GM18861 (cell line): ENCODE measurements around the gene HOXA3.

Experiments
- ATAC-seq: cut with Tn5 transposase; IDR thresholded peaks from one replicate; pipeline ENCODE4 v1.9.1; 2021; ENCODE audit not compliant: unreplicated experiment

Gene HOXA3

DNA sequence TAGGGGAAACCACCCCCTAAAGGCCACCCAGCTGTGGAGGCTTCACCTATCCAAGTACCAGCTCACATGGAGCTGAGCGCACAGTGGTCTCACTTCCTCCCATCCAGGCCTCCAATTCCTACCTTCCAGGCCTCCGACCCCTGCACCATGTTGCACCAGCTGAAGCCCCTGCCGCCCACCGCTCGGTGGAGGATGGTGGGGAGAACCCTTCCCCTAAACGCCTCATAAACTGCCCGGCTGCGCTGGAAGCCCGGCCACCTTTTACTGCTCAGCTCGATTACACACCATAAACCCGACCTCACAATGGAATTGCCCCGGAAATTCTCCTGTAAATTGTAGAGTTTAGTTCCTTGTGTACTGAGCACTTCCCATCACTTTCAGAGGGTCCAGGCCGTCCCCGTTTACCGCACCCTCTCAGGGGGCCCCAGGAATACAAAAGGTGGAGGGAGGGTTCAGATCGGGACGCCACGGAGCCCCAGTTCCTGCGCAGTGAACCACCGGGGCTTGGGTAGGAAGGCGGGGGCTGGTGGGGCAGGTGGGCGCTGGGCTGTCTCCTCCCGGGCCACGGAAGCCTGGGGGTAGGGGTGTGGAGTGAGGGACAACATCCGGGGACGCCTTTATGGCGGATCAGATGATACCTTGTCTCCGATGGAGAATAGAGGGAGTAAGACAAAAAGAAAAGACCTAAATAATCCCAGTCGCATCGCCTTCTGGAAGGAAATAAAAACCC is 5.5 kb upstream of the HOXA3 start:
- ATAC-seq = no peak

GRCh38 chr7:27156916-27157701 is 4.7 kb upstream of the HOXA3 start:
- no peak for ATAC-seq

DNA sequence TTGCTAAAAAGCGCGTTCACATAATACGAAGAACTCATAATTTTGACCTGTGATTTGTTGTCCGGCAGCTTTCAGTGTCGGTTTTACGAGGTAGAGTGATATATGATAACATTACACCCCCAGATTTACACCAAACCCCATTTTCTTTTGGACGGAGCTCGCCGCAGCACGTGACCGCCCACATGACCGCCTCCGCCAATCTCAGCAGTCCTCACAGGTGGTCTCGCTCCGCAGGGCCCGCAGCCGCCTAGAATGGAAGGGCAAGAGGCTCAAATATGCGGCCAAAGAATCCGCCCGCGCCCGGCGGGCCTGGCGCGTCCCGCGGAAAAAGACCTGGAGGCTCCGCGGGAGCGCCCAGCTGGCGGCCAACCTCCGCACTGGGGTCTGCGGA is 4.1 kb upstream of the HOXA3 start, which contains the start of gene HOXA7:
TSS of gene HOXA7 (minus strand) at position 168 of the 391 bp plus-strand sequence. CDS start at position 38, 130 bp downstream.
- no peak for ATAC-seq

GRCh38 chr7:27155816-27156507 is 3.6 kb upstream of the HOXA3 start:
- ATAC-seq = no peak

DNA sequence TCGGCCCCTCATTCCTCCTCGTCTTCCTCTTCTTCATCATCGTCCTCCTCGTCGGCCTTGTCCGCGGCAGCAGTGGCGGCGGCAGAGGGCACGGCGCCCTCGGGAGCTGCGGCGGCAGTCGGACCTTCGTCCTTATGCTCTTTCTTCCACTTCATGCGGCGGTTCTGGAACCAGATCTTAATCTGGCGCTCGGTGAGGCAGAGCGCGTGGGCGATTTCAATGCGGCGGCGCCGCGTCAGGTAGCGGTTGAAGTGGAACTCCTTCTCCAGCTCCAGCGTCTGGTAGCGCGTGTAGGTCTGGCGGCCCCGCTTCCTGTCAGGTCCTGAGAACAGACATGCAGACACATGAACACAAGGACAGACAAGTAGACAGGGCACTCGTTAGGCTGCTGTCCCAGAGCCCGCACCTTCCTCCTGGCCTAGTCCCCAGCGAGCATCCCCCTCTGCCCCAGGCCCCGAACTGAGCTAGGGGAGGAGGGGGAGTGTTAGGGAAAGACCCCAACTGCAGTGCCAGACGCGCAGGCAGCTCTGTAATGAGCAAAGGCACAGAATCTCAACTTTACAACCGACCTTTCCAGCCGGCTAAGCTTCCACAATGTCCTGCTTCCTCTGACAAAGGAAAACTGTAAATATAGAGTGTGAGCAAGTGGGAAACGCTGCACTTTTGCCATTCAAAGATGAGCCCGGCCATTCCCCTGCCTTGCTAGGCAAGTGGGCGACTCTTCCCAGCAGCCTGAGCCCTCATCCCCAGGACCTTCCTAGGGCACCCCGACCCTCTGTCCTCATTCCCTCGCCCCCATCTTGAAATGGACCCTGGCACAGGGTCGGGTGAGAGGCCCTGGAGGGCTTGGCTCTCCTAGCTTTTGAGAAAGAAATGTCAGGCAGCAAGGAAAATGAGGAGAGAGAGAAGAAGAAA is 2.8 kb upstream of the HOXA3 start:
- ATAC-seq = no peak

DNA sequence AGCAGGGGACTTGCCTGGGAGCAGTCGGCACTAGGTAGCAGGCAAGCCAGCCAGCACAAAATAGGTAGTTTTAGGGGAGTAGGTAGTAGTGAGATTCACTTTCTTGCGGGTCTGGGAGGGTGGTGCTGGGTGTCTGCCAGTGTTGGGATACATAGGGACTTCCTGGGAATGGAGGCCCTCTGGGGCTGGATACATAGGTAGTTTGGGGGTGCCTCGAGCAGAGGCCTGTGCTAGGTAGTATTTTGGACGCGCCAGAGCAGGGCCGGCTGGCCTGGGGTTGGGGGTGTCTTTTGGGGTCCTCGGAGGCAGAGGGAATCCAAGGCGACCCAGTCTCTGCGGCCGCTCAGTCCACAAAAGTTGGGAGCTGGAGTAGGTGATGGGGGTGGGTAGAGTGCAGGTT is 2.0 kb upstream of the HOXA3 start:
- no peak for ATAC-seq

GRCh38 chr7:27153526-27153925 is 1.1 kb upstream of the HOXA3 start:
- ATAC-seq = no peak

GRCh38 chr7:27152816-27153442 is 546 bp upstream of the HOXA3 start:
- no peak for ATAC-seq

DNA sequence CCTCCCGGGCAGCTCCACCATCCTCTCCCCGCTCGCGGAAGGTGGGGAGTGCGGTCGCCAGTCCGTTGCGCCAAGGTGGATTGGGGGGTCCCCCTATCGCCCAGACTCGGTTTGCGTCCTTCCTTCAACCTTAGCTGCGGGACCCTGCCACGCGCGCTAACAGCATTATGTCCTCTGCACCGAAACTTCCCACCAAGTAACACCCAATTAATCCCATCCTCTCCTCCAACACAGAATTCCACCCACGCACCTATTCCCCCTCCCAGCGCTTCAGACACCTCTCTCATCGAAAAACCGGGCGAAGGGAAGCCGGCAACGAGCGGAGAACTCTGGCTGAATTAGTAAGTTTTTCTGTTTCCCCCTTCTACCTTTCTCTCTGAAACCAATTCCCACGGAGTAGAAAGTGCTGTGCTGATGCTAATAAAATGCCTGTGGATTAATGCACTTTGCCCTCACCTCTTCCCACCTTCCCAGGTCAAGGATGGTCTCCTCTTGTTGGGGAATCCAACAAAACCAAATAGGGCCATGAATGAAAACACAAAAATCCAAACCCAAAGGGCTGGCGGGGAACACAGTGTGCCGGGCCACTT is 947 bp downstream of the HOXA3 start:
- no peak for ATAC-seq

GRCh38 chr7:27150568-27151340 is 1.6 kb downstream of the HOXA3 start:
- ATAC-seq = peak; percentile 73

GRCh38 chr7:27149842-27150567 is 2.4 kb downstream of the HOXA3 start:
- ATAC-seq = no peak

DNA sequence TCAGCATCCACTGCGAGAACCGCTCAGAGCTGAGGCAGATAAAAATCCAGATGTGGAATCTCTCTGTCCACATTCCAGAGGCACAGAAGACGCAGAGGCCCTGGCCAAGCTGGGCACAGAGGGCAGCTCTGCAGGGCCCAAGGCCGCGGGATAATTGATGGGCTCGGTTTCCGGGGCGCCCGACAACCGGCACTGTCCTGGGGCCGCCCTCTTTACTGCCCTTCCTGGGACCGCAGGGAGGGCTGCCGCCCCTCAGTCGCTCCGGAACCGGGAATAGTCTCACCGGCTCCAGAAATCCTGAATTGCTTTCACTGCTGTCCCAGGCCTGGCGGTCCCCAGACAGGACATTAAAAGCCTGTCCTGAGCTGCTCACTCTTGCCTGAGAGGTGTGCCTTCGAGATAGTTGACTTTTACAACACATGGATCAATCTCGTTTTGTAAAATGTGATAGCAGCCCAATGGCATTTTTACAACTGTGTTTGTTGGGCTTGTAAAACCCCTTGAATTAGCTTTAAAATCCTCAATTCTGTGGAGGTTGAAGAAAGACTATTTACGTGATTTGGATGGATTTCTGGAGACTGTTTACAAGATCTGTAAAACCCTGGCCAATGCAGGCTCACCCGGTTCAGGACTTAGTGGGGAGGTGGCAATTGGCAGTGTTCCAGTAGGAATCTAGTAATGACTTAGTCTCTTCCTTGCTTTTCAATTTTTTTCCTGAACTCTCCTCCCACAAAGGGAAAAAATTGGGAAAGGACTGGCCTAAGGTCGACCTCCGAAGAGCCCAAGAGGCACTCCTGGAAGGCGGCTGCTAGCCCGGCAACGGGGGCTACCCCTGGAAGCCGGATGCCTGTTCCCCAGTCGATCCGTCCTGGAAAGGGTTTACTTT is 3.4 kb downstream of the HOXA3 start:
- no peak for ATAC-seq

DNA sequence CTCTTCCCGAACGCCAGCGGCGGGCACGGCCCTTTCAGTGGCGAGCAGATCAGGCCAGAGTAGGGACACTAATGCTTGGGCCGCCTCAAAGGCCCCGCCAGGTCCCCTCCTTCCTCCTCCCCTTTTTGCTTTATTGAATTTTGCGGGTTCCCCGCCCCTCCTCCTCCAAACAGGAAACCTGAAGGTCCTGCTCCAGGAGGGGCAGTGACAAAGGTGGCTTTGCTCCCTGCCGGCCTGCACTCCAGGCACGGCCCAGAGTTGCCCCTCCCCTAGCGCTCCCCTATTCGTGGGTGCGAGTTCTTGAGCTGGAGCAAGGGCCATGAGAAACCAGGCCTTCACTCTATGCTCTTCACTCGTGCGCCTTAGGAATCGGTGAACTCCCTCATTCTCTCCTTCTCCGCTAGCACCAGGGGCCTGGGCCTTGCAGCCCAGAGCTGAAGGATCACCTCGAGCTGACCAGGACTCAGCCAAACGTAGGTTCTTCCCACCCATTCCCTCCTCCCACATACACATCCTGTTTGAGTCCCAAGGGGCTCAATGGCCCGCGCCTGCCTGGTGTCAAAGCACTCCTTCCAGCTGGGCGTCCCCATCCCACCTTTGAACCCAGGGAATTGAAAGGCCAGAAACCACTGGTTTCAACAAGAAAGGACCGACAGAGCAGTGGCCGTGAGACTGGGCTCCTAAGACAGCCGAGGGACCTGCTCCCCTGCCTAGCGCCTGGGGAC is 4.2 kb downstream of the HOXA3 start:
- no peak for ATAC-seq

- no peak for ATAC-seq
Measured at GRCh38 chr7:27147199-27148030, 5.0 kb downstream of the HOXA3 start, which contains the start of gene HOXA6. HOXA6 (minus strand) TSS chr7:27147774; CDS start chr7:27147749, 25 bp downstream.

GRCh38 chr7:27146491-27147198 is 5.7 kb downstream of the HOXA3 start:
- no peak for ATAC-seq
